HG03175 (cell line): ENCODE results near the gene CIT.
"Not testable (repeated sequence)": the region's sequence is repeated elsewhere in the genome, so short reads cannot be mapped to it uniquely, and the experiment has no call there.

ENCODE experiments used
- ATAC-seq: cut with Tn5 transposase; IDR thresholded peaks from one replicate; pipeline ENCODE4 v1.9.1; 2021; ENCODE audit warnings: mild to moderate bottlenecking, moderate library complexity; ENCODE audit not compliant: unreplicated experiment

CIT gene

DNA sequence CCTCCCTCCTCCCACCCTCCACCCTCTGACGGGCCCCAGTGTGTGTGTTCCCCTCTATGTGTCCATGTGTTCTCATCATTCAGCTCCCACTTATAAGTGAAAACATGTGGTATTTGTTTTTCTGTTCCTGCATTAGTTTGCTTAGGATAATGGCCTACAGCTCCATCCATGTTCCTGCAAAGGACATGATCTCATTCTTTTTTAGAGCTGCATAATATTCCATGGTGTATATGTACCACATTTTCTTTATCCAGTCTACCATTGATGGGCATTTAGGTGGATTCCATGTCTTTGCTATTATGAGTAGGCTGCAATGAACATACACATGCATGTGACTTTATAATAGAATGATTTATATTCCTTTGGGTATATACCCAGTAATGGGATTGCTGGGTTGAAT lies 170.7 kb downstream of the CIT start:
- ATAC-seq = not testable (repeated sequence)

GRCh38 chr12:119705182-119705581 lies 171.9 kb downstream of the CIT start:
- ATAC-seq = no peak

DNA sequence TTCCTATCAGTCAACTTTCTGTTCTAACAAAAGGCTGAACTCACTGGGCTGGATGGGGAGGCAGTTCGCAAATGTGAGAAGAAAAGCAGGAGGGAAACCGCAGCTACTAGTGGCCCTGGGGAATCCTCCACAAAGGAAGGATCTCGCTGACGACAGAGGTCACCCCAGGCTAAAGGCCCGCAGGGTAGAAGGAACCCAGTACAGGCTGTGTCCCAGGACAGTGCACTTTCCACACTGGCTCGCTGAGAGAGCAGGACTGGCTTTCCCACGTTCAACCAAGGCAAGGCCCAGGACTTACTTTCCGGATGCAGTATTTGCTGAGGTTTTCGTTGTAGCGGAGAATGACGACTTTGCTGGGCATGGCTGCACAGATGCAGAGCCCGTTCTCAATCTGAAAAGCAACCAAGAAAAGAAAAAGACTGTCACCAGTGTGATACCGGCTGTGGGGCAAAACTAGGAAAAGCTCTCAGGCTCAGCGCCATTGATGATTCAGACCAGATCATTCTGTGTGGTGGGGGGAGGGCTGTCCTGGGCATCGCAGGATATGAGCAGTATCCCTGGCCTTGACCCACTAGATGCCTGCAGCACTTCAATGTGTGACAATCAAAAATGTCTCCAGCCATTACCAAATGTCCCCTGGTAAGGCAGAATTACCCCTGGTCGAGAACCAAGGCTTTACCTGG lies 172.9 kb downstream of the CIT start:
- ATAC-seq = no peak

- ATAC-seq = no peak
These were observed 177.0 kb downstream of the CIT start for GRCh38 chr12:119700078-119700477.

DNA sequence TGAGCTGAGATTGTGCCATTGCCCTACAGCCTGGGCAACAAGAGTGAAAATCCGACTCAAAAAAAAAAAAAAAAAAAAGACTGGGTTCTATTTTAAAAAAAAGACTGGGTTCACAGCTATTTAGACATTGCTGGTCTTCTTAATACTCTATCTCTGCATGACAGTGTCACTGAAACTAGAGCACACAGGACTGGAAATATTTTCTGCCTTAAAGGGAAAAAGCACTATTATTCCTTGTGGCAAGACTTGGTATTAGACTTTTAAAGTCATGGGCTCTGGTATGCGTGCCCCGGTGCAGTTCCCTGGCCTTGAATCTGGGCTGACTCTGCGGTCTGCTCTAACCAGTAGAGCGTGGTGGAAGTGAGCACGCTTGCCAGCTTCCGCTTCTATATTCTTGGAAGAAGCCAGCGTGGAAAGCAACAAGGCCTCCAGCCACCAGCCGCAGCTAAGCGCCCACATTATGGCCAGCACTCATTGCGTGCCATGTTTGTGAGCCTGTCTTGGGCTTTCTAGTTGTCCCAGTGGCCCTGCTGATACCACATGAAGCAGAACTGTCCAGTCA lies 177.8 kb downstream of the CIT start:
- no peak for ATAC-seq

DNA sequence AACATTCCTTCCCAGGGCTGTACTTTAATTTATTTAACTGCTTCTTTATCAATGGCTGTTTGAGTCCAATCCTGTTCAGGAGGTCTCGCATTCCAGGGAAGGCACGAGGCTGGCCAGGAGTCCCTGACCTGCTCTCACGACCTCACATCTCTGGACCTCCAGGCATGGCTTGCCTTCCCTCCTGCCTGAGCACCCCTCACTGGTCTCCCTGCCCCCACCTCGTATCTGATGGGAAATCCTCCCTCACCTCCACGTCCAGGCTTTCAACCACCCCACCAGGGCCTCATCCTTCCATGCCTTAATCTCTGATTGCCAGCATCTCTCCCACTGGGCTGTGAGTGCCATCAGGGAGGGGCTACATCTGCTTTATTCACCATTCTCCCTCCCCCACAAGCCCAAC lies 180.2 kb downstream of the CIT start:
- ATAC-seq = no peak

GRCh38 chr12:119695034-119695433 lies 182.1 kb downstream of the CIT start:
- ATAC-seq = no peak

DNA sequence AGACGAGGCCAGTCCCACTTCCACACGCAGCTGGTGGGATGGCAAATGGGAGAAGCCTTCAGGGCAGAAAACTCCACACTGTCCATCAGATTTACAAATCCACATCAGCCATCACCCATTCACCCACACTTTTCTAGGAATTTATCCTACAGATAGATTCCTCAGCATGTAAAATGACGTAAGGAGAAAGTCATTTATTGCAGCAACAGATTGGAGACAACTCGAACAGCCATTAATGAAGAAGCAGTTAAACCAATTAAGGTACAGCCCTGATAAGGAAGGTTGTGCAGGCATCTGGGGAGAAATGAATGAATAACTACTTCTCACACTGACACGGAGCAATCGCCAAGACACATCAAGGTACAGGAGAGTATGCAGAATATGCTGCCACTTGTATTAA lies 183.0 kb downstream of the CIT start:
- ATAC-seq = no peak

GRCh38 chr12:119693511-119693910 lies 183.6 kb downstream of the CIT start:
- no peak for ATAC-seq

- ATAC-seq = no peak
These were observed 184.1 kb downstream of the CIT start for GRCh38 chr12:119692997-119693396.

- no peak for ATAC-seq
These were observed 184.7 kb downstream of the CIT start for GRCh38 chr12:119692410-119692809.

DNA sequence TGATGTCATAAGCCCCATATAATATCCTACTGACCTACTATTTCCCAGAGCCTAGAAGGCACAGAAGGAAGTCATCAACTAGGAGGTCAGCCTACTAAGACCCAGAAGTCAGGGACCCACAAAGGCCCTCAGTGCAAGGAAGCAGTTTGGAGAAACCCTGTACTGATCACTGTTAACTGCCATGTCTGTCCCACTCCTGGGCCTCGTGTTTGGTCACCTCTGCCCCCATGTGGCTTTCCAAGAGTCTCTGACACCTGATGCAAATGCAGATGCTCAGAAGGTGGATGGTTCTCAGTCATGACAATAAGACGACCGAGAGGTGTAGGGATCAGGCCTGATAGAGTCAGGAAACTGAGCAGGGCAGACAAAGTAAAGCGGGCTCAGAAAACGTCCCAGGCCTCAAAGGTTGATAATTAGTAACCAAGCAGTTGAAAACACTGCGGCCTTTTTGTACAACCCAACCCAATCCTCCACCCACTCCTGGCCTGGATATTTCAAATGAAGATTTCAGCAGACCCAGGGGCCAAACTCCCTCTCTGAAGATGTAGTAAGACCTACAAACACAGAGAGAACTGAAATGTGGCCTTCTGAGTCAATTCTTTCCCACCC lies 185.8 kb downstream of the CIT start:
- no peak for ATAC-seq

GRCh38 chr12:119689935-119690500 lies 187.1 kb downstream of the CIT start:
- no peak for ATAC-seq

GRCh38 chr12:119687879-119688278 lies 189.2 kb downstream of the CIT start:
- ATAC-seq = no peak

- no peak for ATAC-seq
These were observed 189.7 kb downstream of the CIT start for GRCh38 chr12:119687406-119687805.

- no peak for ATAC-seq
These were observed 190.3 kb downstream of the CIT start for GRCh38 chr12:119686776-119687175.

DNA sequence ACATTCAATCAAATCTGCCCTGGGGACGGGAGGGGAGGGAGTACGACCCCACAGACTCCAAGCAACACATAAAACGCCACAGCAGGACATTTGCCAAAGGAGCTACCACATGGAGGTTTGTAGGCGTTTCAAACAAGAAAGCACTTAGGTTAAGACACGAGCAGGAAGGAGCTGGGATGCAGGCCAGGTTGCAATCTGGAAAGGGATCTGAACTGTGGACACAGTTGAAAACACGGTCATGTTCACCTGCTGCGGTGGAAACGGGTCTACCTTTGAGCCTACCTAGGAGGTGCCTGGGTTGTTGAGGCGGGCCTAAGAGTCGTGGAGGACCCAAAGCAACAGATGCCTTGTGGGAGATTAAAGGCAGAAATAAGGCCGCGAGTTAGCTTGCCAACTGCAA lies 190.8 kb downstream of the CIT start:
- ATAC-seq = no peak

DNA sequence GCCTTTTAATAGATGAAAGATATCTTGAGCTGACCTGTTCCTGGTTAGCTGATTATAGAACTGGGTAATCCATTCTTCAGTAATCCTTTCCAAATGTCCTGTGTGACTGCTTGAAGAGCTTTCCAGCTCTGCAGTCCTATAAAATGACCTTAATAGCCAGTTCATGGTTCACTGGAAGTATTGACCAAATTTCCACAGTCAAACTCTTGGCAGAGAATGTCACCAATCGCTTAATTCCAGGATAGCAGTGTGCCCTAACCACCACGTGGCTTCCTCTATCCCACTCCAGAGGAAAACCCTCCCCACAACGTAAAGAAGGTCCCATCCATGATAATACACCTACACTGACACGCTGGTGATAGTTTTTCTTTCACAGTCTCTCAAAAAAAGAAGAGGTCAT lies 191.7 kb downstream of the CIT start:
- ATAC-seq = no peak

DNA sequence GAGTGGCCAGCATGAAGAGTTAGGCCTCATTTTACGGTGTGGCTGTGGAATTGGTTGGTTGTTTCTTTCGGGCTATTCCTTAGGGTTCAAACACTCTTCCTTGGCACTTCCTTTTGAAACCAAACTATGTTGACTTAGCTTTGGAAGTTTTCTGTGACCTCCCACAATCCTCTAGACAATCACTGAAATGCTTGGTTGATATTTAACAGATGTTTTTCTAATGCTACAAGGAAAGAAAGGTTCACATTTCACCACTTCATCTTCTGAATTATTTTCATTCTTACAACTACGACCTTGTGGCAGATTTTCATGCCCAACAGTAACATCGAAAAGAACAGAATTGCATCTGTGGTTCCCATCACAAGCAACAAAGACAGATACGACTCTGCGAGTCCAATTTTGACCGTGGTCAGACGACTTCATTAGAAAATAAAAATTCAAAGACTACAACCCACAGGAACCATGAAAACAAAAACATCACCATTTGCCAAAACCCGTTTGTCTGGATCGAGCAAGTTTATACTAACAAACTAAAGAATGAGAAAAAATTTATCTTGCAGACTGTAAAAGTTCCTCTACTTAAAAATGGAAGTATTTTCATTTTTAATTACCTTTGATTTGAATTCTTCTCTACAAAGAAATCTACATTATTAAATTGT lies 192.3 kb downstream of the CIT start:
- ATAC-seq = no peak

GRCh38 chr12:119683816-119684215 lies 193.3 kb downstream of the CIT start:
- ATAC-seq = no peak

DNA sequence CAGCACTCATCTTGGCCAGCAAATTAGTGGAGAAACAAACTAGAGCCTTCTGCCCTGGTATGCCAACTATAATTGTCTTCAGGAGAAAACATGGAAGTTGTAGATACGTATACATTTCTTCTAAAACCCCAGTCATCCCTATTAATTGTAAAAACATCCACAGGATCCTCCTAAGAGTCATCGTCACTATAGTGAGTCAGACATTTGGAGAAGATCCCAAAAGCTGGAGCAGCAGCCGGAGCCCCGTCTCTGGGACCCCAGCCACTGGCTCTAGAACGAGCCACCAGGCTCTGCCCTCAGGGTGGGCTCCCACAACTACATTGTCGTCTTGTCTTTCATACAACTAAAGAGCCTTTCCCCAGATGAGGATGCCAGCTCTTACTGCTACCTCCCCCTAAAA lies 193.7 kb downstream of the CIT start:
- no peak for ATAC-seq
